ENCODE measurements around the gene ZNF496.

The ZNF496 gene

DNA sequence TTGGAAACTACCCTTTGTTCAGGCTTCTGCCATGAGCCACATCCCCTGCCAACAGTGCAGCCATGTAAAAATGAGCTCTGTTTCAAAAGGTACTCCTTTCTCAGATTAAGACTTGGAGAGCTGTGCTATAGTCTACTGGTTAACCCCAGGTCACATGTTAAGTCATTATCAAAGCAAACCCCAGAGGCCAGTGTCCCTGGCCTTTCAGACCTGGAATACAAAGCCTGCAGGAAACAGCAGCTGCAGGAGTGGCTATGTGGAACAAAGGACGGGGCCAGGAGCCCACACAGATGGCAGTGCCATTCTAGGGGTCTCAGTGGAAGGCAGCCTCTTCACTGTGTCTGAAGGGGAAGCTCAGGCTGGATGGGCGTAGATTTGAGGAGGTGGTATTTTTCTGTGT lies 6.7 kb downstream of the ZNF496 start:
- H3K4me1 ChIP-seq (ENCODE audit: control insufficient read depth, low read length) = peaks cover 15% of the 10 kb centered on the region

GRCh38 chr1:247324204-247324787 lies 7.4 kb downstream of the ZNF496 start:
- Histone ChIP-seq H4K20me1 (ENCODE audit: control insufficient read depth, insufficient read depth, low read depth, low read length) (no peaks in the 10 kb centered on the region), H3K27me3 (ENCODE audit: control insufficient read depth, low read length) (no peaks in the 10 kb centered on the region), H3K79me2 (ENCODE audit: control insufficient read depth, low read length) (peaks cover 3% of the 10 kb centered on the region; the same call in 1 of the 2 replicates), H3K4me3 (ENCODE audit: low read length) (no peak overlapping the region), H3K36me3 (ENCODE audit: control insufficient read depth, low read length) (peaks cover 83% of the 10 kb centered on the region), H3K4me1 (ENCODE audit: control insufficient read depth, low read length) (peaks cover 15% of the 10 kb centered on the region), H3K4me2 (ENCODE audit: low read length) (no peak overlapping the region), H3K9me2 (replicated peaks; ENCODE audit: control insufficient read depth, low read length) (no peaks in the 10 kb centered on the region), H3K9me3 (ENCODE audit: control insufficient read depth, insufficient read depth, low read length) (no peaks in the 10 kb centered on the region), H3K27ac (ENCODE audit: low read depth, low read length) (no peak overlapping the region), H3F3A (ENCODE audit: control insufficient read depth, insufficient read depth) (no peaks in the 10 kb centered on the region)
- TF ChIP-seq EZH2phosphoT487 (IDR thresholded peaks at IDR 0.05; ENCODE audit: borderline replicate concordance, low read length) = no peak
- TF ChIP-seq CTCF (IDR thresholded peaks at IDR 0.05; ENCODE audit: low read depth, low read length, poor library complexity, severe bottlenecking) = no peak

More for the DNA sequence above, 6.7 kb downstream of the ZNF496 start:
- H3K9me2 ChIP-seq (replicated peaks; ENCODE audit: control insufficient read depth, low read length) = no peaks in the 10 kb centered on the region
- no peaks in the 10 kb centered on the region for H3K27me3 ChIP-seq (ENCODE audit: control insufficient read depth, low read length)
- H3K4me3 ChIP-seq (ENCODE audit: low read length) = no peak overlapping the region
- H3F3A ChIP-seq (ENCODE audit: control insufficient read depth, insufficient read depth) = no peaks in the 10 kb centered on the region
- H4K20me1 ChIP-seq (ENCODE audit: control insufficient read depth, insufficient read depth, low read depth, low read length) = no peaks in the 10 kb centered on the region; the same call in 1 of the 2 replicates
- no peak overlapping the region for H3K27ac ChIP-seq (ENCODE audit: low read depth, low read length)
- no peaks in the 10 kb centered on the region for H3K9me3 ChIP-seq (ENCODE audit: control insufficient read depth, insufficient read depth, low read length)
- peaks cover 89% of the 10 kb centered on the region for H3K36me3 ChIP-seq (ENCODE audit: control insufficient read depth, low read length)
- no peak for TF ChIP-seq EZH2phosphoT487 (IDR thresholded peaks at IDR 0.05; ENCODE audit: borderline replicate concordance, low read length)
- no peak for TF ChIP-seq CTCF (IDR thresholded peaks at IDR 0.05; ENCODE audit: low read depth, low read length, poor library complexity, severe bottlenecking)
- H3K79me2 ChIP-seq (ENCODE audit: control insufficient read depth, low read length) = peaks cover 8% of the 10 kb centered on the region
- no peak overlapping the region for H3K4me2 ChIP-seq (ENCODE audit: low read length)

DNA sequence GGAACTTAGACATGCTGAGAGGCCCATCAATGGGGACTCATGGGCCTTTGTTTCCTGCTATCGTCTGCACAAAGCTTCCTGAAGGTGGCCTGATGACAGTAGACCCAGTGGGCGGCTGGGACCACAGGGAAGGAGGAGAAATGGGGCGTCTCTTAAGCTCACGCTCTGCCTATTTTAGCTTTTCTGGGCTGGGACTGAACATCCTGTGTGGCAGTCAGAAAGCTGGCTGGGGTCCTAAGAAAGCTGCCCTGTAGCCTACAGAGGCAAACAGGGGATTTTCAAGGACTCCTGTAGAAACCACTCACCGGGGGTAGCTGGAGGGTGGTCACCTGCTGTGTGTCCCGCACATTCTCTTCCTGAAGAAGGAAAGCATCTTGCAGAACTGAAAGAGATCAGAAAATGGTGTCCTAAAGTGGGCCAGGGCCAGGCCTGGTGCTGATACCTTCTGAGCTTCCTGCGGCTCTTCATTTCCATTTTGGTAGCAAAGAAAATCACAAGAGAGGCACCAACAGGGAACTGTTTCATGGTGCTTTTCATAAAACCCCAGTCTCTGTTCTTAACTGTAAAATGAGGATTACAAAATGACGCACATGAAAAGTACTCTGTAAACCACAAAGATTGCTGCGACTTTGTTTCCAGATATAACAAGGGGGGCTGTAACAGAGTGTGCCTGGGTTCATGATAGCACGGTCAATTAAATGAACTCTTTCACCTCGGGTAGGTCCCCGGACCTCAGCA lies 8.6 kb downstream of the ZNF496 start:
- peaks cover 76% of the 10 kb centered on the region for H3K36me3 ChIP-seq (ENCODE audit: control insufficient read depth, low read length)

More for the DNA sequence above, 8.6 kb downstream of the ZNF496 start:
- H3K27ac ChIP-seq (ENCODE audit: low read depth, low read length) = no peak overlapping the region
- no peak for TF ChIP-seq CTCF (IDR thresholded peaks at IDR 0.05; ENCODE audit: low read depth, low read length, poor library complexity, severe bottlenecking)
- TF ChIP-seq EZH2phosphoT487 (IDR thresholded peaks at IDR 0.05; ENCODE audit: borderline replicate concordance, low read length) = no peak
- no peaks in the 10 kb centered on the region for H4K20me1 ChIP-seq (ENCODE audit: control insufficient read depth, insufficient read depth, low read depth, low read length)
- H3K9me2 ChIP-seq (replicated peaks; ENCODE audit: control insufficient read depth, low read length) = no peaks in the 10 kb centered on the region
- peaks cover 16% of the 10 kb centered on the region for H3K4me1 ChIP-seq (ENCODE audit: control insufficient read depth, low read length)
- H3K9me3 ChIP-seq (ENCODE audit: control insufficient read depth, insufficient read depth, low read length) = no peaks in the 10 kb centered on the region
- H3K79me2 ChIP-seq (ENCODE audit: control insufficient read depth, low read length) = no peaks in the 10 kb centered on the region; the same call in 1 of the 2 replicates
- peak overlapping the region; percentile 24 for H3K4me2 ChIP-seq (ENCODE audit: low read length)
- no peak overlapping the region for H3K4me3 ChIP-seq (ENCODE audit: low read length)
- no peaks in the 10 kb centered on the region for H3F3A ChIP-seq (ENCODE audit: control insufficient read depth, insufficient read depth)
- no peaks in the 10 kb centered on the region for H3K27me3 ChIP-seq (ENCODE audit: control insufficient read depth, low read length)

Measured in DOHH2 (cell line).